NCI-H2196 (cell line): ENCODE results near the gene CHI3L1.
"Not testable (repeated sequence)": the region's sequence is repeated elsewhere in the genome, so short reads cannot be mapped to it uniquely, and the experiment has no call there.

Experiments
- DNase-seq: peaks from one replicate; lab custom pipeline; 2025; ENCODE audit not compliant: unreplicated experiment; lab: John Stamatoyannopoulos, UW

CHI3L1 gene

DNA sequence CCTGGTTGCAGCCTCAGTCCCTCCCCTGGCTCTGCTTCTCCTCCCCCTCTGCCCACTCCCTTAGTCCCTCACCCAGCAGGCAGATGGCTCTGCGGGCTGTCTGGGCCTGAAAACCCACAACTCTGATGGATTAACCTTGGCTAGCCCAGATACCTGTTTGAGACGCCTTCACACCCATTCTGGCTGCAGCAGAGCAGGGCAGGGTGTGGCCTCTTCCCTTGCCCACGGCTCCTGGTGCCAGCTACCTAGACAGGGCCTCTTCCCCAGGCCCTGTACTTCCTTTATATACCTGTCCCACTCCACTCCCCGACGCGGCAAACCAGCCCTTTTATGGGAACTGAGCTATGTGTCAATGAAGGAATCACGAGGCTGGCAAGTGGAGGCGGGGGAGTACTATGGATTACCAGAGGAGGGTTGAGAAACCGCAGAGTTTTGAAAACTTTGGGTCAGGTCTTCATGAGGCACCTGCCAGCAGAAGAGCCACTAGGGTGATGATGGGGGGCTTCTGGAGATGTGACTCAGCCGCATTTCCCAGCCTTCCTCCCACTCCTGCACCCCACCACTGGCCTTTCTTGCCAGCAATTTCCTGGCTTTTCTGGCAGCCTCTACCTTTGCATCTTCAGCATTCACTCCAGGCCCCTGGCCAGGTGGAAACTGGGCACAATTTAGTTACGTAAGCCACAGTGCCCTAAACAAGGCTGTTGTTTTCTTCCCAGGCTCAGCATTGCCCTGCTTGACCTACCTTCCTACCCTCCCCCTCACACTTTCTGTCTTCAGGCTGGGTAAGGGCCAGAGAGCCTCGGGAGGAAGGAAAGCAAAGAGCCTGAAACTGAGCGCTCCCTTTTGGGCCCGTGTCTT is at the start of gene CHI3L1:
TSS of gene CHI3L1 (minus strand) at position 259 of the 858 bp plus-strand sequence. CDS start at position 178, 81 bp downstream.
- no peak for DNase-seq

DNA sequence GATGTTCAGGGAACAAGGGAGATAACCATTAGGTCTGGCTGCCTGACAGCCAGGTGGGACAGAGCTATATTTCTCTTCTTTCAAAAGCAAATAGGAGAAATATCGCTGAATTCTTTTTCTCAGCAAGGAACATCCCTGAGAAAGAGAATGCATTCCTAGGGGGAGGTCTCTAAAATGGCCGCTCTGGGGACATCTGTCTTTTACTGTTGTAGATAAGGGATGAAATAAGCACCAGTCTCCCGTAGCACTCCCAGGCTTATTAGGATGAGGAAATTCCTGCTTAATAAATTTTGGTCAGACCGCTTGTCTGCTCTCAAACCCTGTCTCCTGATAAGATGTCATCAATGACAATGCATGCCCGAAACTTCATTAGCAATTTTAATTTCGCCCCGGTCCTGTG is 48.4 kb upstream of the CHI3L1 start:
- DNase-seq = not testable (repeated sequence)

DNA sequence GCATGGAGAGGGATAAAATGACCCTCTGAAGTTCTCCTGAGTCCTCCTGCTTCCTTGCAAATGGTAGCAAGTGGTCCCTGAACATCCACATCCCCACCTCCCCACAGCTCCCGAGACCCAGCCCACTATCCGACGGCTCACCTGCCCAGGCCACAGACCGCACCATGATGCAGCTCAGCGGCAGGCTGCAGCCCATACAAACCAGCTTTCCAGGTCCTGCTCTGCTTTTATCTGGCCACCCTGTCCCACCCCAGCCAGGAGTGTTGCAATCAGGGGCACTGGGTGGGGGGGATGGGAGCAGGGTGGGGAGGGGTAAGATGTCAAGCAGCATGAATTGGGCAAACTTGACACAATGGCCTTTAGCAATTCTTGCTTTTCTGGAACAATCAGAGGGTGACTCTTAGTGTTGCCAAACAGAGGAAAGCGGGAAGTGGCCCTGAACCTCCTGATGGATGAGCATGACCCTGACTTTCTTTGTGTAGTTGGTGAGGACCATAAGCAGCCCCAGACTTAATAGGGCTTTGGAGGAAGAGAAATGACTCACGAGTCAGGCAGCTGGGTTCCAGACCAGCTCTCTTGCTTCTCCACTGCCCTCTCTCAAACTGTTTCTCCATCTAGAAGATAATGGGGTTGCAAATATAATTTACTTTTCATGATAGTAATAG is 43.1 kb upstream of the CHI3L1 start, which contains the start of gene CHIT1:
TSS of gene CHIT1 (minus strand) at position 203 of the 665 bp plus-strand sequence. CDS start at position 166, 37 bp downstream.
- no peak for DNase-seq

DNA sequence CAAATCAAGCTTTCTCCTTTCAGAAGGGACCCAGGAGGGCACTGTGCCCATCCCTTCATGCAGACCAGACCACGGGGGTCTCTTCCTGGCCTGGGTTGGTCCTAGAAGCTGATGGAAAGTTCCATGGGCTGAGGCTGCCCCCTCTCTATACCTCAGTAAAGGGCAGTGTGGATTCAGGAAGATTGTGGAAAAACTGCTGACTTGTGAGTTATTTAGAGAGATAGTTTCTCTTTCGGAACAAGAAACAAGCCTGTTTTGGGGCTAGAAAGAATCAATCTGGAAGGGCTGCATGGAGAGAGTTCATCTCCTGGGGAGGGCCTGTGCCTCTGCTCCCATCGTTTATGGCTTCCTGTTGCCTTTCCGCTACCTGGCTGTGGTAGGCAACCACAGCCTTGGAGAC is 42.2 kb upstream of the CHI3L1 start:
- DNase-seq = no peak

DNA sequence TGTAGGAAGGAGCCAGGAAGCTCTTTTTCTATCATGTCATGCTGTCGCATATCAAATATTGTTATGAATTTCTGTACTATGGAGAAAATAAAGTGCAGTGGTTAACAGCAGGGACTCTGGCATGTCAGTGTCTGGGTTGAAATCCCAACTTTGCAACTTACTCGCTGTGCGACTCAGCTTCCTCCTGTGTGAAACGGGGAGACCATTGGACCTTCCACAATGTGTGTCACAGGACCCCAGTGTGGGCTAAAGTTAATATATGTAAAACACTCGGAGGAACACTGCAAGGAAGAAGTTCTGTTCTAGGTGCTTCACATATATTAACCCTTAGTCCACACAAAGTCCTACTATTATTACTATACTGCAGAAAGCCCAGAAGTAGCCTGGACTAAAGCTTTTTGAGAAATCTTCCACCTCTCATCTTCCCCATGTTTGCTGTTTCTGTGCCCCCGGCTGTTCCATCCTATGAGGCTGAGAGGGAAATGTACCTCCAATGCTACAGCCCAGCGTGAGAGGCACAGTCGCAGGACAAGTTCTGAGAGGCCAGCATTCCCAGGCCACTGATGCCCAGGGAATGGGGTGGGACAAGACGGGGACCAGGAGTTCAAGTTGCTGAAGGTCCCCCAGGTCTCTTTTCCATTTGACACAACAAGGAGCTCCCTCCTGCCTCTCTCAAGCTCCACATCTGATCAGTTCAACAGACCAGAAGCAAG is 41.0 kb upstream of the CHI3L1 start:
- no peak for DNase-seq

DNA sequence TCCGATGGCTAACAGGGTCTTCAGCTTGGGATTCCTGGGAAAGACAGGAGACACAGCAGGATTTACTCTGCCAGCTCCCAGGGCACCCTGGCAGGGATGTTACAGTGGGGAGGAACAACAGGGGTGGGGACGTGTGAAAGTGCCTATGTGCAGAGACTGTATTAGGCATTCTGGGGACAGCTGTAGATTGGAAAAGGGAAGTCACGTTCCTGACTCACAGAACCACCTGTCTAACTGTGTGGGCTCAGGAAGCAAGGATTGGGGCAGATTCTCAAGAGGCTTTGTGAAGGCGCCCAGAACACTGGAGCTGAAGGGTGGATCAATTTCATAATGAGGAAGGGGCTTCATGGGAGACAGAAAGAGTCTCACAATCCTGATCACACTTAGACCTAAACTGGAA is 38.6 kb upstream of the CHI3L1 start:
- DNase-seq = no peak

DNA sequence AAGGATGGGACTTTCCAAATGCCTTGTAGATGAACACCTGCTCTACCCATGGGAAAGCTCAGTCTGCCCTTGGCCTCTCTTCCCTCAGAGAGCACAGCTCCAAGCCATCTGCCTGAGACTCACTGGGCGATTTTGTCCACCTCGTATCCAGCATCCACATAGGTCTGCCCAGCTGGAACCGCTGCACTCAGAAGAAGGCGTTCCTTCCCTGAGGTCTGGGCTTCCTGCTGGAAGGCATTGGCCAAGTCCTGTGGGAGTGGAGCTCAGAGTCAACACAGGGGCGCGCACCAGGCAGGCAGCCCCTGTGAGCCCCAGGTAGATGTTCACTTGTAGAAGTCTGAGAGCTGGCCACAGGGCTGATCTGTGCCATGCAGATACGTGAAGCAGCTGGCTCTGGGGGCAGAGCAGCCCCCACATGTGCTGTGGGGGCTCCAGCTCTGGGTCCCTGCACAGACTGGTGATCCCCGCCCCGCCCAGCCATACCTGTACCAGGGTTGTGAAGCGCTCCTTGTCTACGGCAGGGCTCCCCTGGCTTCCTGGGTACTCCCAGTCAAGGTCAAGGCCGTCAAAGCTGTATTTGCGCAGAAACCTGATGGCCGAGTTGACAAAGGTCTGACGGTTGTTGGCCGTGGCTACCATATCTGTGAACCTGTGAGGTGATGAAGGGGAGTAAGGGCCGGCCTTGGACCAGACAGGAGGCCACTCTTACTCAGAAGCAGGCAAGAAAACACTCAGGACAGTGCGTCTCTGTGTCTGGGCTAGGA is 36.7 kb upstream of the CHI3L1 start:
- DNase-seq = no peak

DNA sequence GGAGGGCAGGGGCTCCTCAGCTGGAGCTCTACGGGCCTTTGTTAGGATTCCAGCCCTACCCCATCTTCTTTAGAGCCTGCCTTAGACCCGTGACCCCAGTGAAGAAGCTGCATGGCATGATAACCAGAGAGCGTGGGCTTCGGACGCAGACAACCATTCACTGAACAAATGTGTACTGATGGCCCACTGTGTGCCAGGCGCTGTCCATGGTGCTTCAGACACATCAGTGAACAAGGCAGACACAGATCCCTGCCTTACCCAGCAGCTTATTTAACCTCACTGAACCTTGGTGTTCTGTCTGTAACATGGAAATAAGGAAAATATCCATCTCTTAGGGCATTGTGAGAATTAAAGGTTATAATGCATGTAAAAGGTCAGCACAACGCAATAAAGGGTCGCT is 33.4 kb upstream of the CHI3L1 start:
- no peak for DNase-seq

DNA sequence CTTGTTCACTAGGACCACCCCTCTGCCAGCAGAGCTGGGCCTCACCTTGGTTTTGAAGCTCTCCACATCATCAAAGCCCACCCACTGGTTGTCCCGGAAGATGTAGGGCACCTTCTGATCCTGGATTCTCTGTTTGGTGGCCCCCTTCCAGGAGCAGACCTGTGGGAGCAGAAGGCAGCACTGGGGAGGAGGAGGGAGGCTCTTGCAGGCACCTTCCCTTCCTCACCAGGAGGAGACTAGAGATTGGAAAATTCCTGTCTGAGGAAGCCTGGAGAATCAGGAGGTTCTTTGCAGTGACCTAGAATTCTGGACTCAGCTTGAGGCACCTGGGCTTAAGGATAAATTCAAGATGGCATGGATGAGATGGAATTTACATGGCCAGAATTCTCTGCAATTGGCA is 32.7 kb upstream of the CHI3L1 start:
- DNase-seq = no peak

DNA sequence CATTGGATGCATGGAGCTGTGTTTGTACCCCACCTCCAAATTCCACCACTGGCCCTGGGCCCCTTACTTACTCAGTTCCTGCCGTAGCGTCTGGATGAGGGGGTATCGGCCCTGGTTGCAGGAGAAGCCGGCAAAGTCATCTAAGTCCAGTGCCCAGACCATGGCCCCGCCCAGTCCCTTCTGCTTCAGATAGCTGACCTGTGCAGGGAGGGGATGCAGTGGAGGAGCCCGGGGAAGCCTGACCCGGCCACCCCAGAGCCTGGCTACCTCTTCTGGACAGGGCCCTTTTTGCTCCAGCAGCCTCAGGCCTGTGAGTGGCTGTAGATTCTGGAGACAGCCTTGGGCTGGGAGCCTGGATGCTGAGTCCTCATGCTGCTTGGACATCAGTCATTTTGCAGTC is 31.2 kb upstream of the CHI3L1 start:
- no peak for DNase-seq

DNA sequence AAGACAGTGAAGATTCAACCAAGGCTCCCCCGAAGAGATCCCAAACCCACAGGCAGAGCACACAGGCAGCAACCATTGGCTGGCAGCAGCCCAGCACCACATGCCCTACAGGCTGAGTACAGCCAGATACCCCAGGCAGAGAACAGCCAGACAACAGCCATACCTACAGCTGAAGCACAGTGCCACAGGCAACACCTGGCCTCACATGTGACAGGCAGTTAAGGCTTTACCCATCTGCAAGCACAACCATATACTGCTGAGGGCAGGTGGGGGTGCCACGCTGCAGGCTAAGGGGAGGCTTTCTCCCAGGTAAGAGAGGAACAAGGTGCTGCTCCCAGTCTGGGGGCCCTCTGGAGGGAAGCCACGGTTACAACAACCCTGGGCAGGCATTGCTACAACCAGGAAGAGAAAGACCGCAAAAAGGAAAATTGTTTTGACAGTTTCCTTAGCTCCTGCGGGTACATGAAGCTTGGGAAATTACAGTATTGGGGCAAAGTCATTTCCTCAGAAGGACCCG is 30.7 kb upstream of the CHI3L1 start:
- no peak for DNase-seq

DNA sequence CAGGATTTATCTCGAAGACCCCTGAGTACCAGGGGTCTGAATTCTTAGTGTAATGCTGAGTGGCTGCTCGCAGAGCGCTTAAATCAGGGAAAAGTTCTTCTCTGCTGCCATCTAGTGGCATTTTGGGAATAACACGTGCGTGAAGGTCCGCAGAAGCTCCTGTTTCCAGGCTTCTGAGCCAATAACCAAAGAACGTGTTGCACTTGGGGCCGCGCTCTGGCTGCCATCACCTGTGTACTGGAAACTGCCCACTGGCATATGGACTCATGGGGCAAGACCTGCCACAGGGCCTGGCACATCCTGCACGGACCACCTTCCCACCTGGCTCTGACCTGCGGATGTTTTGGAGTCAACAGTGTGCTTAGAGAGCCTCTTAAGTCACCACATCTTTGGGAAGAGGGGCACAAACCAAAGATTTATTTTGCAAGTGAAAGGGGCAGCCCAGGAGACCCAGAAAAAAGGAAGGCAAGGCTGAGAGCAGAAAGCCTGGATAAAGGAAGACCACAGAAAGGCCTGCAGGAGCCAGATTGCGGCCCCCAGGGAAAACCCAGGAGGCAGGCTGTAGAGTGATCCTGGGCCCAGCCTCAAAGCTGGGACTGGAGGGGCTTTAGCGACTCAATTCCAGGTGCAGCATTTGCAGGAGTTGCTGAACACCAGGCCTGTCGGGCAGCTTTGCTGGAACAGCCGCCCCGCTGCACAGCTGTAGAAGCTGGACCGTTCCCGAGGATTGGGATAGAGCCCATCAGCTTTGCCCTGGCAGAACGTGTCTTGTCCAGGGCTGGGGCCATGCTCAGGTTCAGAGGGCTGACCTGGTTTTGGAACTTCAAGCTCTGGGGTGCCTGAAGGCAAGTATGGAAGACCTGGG is 30.0 kb upstream of the CHI3L1 start:
- DNase-seq = peak; percentile 76

DNA sequence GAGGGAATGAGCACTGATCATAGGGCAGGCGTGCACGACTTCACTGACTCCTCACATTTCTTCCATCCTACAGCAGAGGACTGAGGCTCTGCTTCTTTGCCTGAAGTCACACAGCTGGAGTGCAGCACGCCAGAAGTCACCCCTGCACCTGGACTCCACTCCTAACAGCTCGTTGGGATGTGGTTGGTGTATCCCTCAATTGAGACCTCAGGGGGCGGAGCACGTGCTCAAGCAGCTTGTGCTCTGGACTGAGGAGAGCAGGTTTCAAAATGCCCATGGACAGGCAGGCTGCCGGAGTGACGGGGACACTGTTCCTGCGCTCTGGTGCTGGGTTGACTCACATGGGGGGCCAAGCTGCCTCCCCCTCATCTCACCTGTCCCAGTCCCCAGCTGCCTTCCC is 29.1 kb upstream of the CHI3L1 start:
- no peak for DNase-seq

DNA sequence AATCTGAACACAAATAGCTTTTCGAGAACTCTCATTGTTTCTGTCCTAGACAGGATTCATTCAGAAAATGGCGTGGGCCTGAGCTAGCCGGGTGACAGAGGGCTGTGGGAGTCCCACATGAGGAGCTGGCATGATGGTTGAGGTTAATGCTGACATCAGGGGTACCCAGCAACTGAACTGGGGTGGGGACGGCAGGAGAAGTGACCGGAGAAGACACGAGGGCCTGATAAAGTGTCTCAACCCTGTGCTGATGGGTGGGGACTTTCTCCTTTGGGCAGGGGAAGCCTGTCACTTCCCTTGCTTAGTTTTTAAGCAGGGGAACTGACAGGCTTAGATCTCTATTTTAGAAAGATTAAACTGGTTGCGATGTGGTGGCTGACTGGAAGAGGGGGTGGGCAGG is 28.4 kb upstream of the CHI3L1 start:
- no peak for DNase-seq

DNA sequence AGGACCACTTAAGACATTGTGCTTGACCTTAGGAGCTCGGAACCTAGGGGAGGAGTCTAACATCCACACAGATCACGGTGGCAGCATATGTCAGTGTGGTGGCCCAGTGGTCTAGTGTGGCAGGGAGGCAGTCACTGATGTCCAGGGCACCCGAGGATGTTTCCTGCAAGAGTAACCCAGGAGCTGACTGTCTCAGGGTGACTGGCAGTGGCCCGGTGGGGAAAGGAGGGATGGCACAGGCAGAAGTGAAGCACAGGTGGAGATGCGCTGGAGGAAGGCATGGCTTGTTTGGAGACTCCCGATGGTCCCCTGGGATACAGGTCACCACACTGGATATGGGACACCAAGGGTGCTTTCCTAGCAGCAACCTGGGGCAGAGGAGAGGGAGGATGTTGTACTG is 26.6 kb upstream of the CHI3L1 start:
- DNase-seq = no peak

DNA sequence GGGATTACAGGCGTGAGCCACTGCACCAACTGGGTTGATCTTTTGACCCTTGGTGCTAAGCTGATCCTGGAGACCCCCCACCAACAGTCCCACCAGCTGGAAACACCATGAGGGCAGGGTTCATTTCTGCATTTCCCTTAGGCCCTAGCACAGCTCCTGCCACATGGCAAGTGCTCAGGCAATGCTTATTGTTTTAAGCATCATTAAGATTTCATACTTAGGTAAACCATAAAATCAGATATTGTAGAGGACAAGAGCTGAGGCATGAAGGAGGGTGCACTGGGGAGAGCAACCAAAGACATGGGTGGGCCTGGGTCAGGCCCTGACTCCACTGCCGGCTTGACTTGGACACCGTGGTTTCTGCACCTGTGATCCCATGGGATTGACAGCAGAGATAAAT is 25.3 kb upstream of the CHI3L1 start:
- DNase-seq = no peak

DNA sequence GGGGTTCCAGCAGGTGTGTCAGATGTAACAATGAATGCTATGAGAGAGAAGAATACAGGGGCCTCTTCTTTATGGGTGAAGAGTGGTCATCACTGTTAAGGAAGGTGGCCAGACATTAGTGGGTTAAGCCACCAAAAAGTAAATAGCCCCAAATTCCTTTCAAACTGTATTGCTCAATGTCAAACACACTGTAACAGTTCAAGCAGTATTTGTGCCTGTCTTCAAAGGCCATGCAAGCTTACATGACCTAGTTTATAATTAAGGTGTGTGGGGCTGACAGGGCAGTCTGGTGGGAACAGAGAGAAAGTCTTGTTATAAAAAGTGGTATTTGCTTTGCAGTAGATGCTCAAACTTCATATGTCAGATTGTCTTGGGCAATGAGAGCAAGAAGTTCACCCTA is 24.5 kb upstream of the CHI3L1 start:
- no peak for DNase-seq

DNA sequence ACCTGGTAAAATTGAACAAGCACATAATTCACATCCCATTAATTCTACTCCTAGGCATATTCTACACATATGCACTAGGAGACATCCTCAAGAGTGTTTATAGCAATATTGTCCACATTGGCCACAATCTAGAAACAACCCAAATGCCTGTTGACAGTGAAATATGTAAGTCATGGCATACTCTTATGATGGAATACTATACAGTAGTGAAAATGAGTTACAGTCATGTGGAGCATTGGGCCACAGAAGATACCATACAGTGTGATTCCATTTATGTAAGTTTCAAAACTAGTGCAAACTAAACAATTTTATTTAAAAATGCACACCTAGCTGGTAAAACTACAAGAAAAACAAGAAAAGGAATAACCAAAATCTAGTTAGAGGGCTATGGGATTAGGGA is 23.8 kb upstream of the CHI3L1 start:
- DNase-seq = no peak

DNA sequence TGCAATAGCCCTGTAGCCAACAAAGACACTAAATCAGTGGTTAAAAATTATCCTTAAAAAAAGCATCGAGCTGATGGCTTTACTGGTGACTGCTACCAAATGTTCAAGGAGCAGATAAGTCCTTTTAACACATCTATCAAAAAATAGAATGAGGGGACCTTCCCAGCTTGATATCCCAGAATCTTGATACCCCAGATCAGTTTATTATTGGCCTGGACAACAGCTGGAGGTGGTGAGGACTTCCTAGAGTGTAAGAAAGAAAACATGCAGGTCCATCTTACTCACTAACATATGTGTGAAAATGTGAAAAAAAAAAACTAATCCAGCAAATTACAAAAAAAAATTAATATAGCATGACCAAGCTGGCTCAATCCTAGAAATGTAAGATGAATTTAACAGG is 21.7 kb upstream of the CHI3L1 start:
- DNase-seq = no peak

DNA sequence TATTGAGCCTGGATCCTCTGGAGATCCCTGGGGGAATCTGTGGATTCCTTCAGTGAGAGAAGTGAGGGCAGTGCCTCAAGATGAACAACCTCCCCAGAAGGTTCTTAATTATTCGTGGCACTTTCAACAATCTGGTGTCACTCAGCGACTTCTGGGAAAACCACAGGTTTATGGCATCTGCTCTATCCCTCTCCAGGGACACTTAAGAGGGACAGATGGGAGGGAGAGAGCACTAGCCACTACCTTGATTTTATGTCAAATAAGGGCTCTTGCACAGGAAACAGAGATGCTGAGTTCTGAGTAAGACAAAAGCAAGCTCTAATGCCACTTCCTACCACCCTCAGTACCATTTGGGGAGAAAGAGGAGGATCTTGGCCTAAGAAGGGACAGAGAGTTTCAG is 21.2 kb upstream of the CHI3L1 start:
- DNase-seq = no peak
